Endothelial cell of coronary artery (primary cell): ENCODE results near the gene AGER. TPM values are rescaled to one million over a fixed set of nuclear protein-coding genes. Genes with fewer than 3 reads are reported as not detected.

Experiments
- total RNA-seq: library from RNA; depleted of rRNA; stranded (reverse); fragments of >200 nt; gene quantifications from 2 replicates; pipeline ENCODE4 v1.2.3, GENCODE V29; 2014

AGER gene
- total RNA-seq, result 0.36 and 0.66 TPM in 2 replicates

GRCh38 chr6:32184084-32184640, at the start of gene AGER:
TSS of gene AGER (minus strand) at chr6:32184253. CDS start at chr6:32184222, 31 bp downstream.

GRCh38 chr6:32223258-32224235, 39.5 kb upstream of the AGER start, which contains the start of gene NOTCH4:
TSS of gene NOTCH4 (minus strand) at chr6:32224067. CDS start at chr6:32223928, 139 bp downstream.

GRCh38 chr6:32192608-32193039, 8.6 kb upstream of the AGER start, which contains the start of gene GPSM3:
TSS of gene GPSM3 (minus strand) at chr6:32192643. CDS start at chr6:32192513, 130 bp downstream.

GRCh38 chr6:32190054-32190851, 6.2 kb upstream of the AGER start, which contains the start of gene PBX2:
TSS of gene PBX2 (minus strand) at chr6:32190202. CDS start at chr6:32189915, 287 bp downstream.

GRCh38 chr6:32177788-32178546, 6.1 kb downstream of the AGER start, which contains the start of gene RNF5:
TSS of gene RNF5 (plus strand) at chr6:32178405. CDS start at chr6:32178512, 107 bp downstream.

GRCh38 chr6:32175711-32176475, 8.2 kb downstream of the AGER start, which contains the start of gene AGPAT1:
TSS of gene AGPAT1 (minus strand) at chr6:32176084. CDS start at chr6:32171496, 4,588 bp downstream.

GRCh38 chr6:32164295-32164694, 19.8 kb downstream of the AGER start, which contains the start of gene EGFL8:
TSS of gene EGFL8 (plus strand) at chr6:32164595. CDS start at chr6:32166166, 1,571 bp downstream.

GRCh38 chr6:32153564-32154513, 30.2 kb downstream of the AGER start, which contains the start of gene PPT2:
TSS of gene PPT2 (plus strand) at chr6:32154141. CDS start at chr6:32154595, 454 bp downstream.

GRCh38 chr6:32151863-32152768, 31.9 kb downstream of the AGER start, which contains the start of gene PRRT1:
TSS of gene PRRT1 (minus strand) at chr6:32151939. CDS start at chr6:32151827, 112 bp downstream.

Other genes with a start within 250 kb of the AGER start
- gene CFB, start 238.2 kb downstream of the AGER start, total RNA-seq, result 0.90 and 4.7 TPM in 2 replicates
- gene NELFE, start 225.3 kb downstream of the AGER start, total RNA-seq, result 99.7 and 109 TPM in 2 replicates
- 40.9 and 43.4 TPM in 2 replicates for gene SKIC2, start 225.1 kb downstream of the AGER start, total RNA-seq
- gene DXO, start 212.1 kb downstream of the AGER start, total RNA-seq, result 7.8 and 11.1 TPM in 2 replicates
- gene C4A, start 202.2 kb downstream of the AGER start, total RNA-seq, result 0.99 and 2.0 TPM in 2 replicates
- gene C4B, start 169.5 kb downstream of the AGER start, total RNA-seq, result 0.63 and 1.8 TPM in 2 replicates
- not detected in 2 replicates for gene CYP21A2, start 145.8 kb downstream of the AGER start, total RNA-seq
- gene TNXB, start 74.9 kb downstream of the AGER start, total RNA-seq, result 0.36 and 1.5 TPM in 2 replicates
- gene ATF6B, start 56.0 kb downstream of the AGER start, total RNA-seq, result 11.1 and 11.2 TPM in 2 replicates
- 5.0 and 6.3 TPM in 2 replicates for gene FKBPL, start 54.0 kb downstream of the AGER start, total RNA-seq
- 0.09 TPM in 1 of 2 replicates, not detected in the other for gene PRRT1, start 32.3 kb downstream of the AGER start, total RNA-seq
- gene PPT2, start 30.1 kb downstream of the AGER start, total RNA-seq, result 52.3 and 52.8 TPM in 2 replicates
- gene EGFL8, start 19.7 kb downstream of the AGER start, total RNA-seq, result 1.6 and 2.5 TPM in 2 replicates
- 8.4 and 13.0 TPM in 2 replicates for gene AGPAT1, start 8.2 kb downstream of the AGER start, total RNA-seq
- gene RNF5, start 5.8 kb downstream of the AGER start, total RNA-seq, result 28.3 and 34.9 TPM in 2 replicates
- gene PBX2, start 5.9 kb upstream of the AGER start, total RNA-seq, result 37.0 and 42.5 TPM in 2 replicates
- 4.2 and 5.5 TPM in 2 replicates for gene GPSM3, start 8.4 kb upstream of the AGER start, total RNA-seq
- 50.7 and 60.4 TPM in 2 replicates for gene NOTCH4, start 39.8 kb upstream of the AGER start, total RNA-seq
- under 0.01 TPM in 1 of 2 replicates, not detected in the other for gene TSBP1, start 187.7 kb upstream of the AGER start, total RNA-seq
- gene BTNL2, start 222.9 kb upstream of the AGER start, total RNA-seq, result not detected in 2 replicates